K562 (cell line): ENCODE data around the gene RSPH3. TPM values are rescaled to one million over a fixed set of nuclear protein-coding genes. Genes with fewer than 3 reads are reported as not detected.

Source experiments
- CBX5 ChIP-seq: IDR thresholded peaks from 2 replicates; pipeline ENCODE4 v1.6.1; 2014; ENCODE audit warnings: low read depth, borderline replicate concordance
- CBX8 ChIP-seq: fragments of 200-600 bp; sonication (generic); IDR thresholded peaks from 2 replicates; pipeline ENCODE4 v1.6.1; 2012; ENCODE audit warnings: borderline replicate concordance, mixed run types, low read depth, mild to moderate bottlenecking, moderate library complexity, mixed read lengths, low read length, control low read depth, inconsistent platforms; ENCODE audit not compliant: poor library complexity, severe bottlenecking; ENCODE audit errors: extremely low read depth
- HNRNPL ChIP-seq: fragments of 200-400 bp; formaldehyde crosslinking; IDR thresholded peaks from 2 replicates; pipeline ENCODE4 v1.6.1; 2017; ENCODE audit warnings: low read depth, mild to moderate bottlenecking, low read length
- LCOR ChIP-seq: sonication (generic); formaldehyde crosslinking; IDR thresholded peaks from 2 replicates; pipeline ENCODE4 v1.8.0; 2022; ENCODE audit warnings: mild to moderate bottlenecking, missing genetic modification reagents
- MBD1 ChIP-seq: fragments of 250-450 bp; sonication (Bioruptor Pico); IDR thresholded peaks from 2 replicates; pipeline ENCODE4 v1.8.0; 2022; ENCODE audit warnings: inconsistent platforms
- MCM7 ChIP-seq, 2 experiments: fragments of 450-650 bp; IDR thresholded peaks; 2 replicates each; pipeline ENCODE4 v1.6.1; 2016 to 2018
- NCOA1 ChIP-seq: fragments of 450-650 bp; IDR thresholded peaks from 2 replicates; pipeline ENCODE4 v1.6.1; 2016; ENCODE audit warnings: low read depth
- NFRKB ChIP-seq: fragments of 450-650 bp; IDR thresholded peaks from 2 replicates; pipeline ENCODE4 v1.6.1; 2016; ENCODE audit warnings: low read depth
- SIN3B ChIP-seq: fragments of 450-650 bp; IDR thresholded peaks from 2 replicates; pipeline ENCODE4 v1.6.1; 2017; ENCODE audit warnings: low read depth, mild to moderate bottlenecking, moderate library complexity
- SRSF9 ChIP-seq: fragments of 200-400 bp; formaldehyde crosslinking; IDR thresholded peaks from 2 replicates; pipeline ENCODE4 v1.6.1; 2017; ENCODE audit warnings: low read depth, low read length, borderline replicate concordance
- U2AF1 ChIP-seq: fragments of 200-400 bp; formaldehyde crosslinking; optimal IDR thresholded peaks from 2 replicates; pipeline ENCODE3; 2017; ENCODE audit warnings: mild to moderate bottlenecking, low read depth, low read length, moderate library complexity
- ZBTB26 ChIP-seq: fragments of 450-650 bp; formaldehyde crosslinking; IDR thresholded peaks from 2 replicates; pipeline ENCODE4 v1.4.0; 2022; ENCODE audit warnings: missing genetic modification characterization
- ZFP91 ChIP-seq: sonication (generic); formaldehyde crosslinking; IDR thresholded peaks from 2 replicates; pipeline ENCODE4 v1.8.0; 2022; ENCODE audit warnings: mild to moderate bottlenecking, missing genetic modification reagents
- ZMIZ1 ChIP-seq, 2 experiments: fragments of 150-350 bp in 1 of 2; IDR thresholded peaks; 2 replicates each; pipeline ENCODE4 v1.6.1; 2012 to 2016; ENCODE audit warnings: low read depth in 2 of 2, low read length in 2 of 2, mild to moderate bottlenecking in 1 of 2, moderate library complexity in 1 of 2
- ZNF134 ChIP-seq: fragments of 250-450 bp; sonication (Bioruptor Pico); conservative IDR thresholded peaks from 2 replicates; pipeline ENCODE4 v1.4.0; 2020
- ZNF766 ChIP-seq: fragments of 200-800 bp; sonication (Bioruptor generic); conservative IDR thresholded peaks from 2 replicates; pipeline ENCODE4 v1.6.1; 2016; ENCODE audit warnings: missing genetic modification characterization, missing compliant biosample characterization
- polyA plus RNA-seq, 8 experiments: library from polyadenylated mRNA; depleted of rRNA in 4 of 8; stranded (reverse) in 5 of 8; unstranded in 3 of 8; fragments of >200 nt; fragmentation: Nextera tagmentation in 2 of 8; fragmentation: Illumina TruSeq in 1 of 8; extraction: Ambion mirVana in 2 of 8; extraction: Trizol in 1 of 8; gene quantifications; 2 replicates each; pipeline versions ENCODE4 v1.2.1 to v1.2.3, GENCODE V29; 2011 to 2014; ENCODE audit warnings: inconsistent platforms in 1 of 8, missing spikeins in 1 of 8
- total RNA-seq, 7 experiments: library from RNA; depleted of rRNA in 6 of 7; stranded (reverse); fragments of >200 nt in 6 of 7; fragmentation: Illumina TruSeq in 2 of 7; extraction: Trizol in 2 of 7; gene quantifications; 2 replicates each; pipeline versions ENCODE4 v1.2.1 to v1.2.3, GENCODE V29; 2011 to 2021; ENCODE audit warnings: low replicate concordance in 1 of 7
- TF ChIP-seq, protein P1 (sequence below): fragments of 450-650 bp; IDR thresholded peaks from 2 replicates; pipeline ENCODE4 v1.6.1; 2016; ENCODE audit warnings: borderline replicate concordance

Gene RSPH3
- total and polyA plus RNA-seq, 9 of the 15 experiments (the other 6 are each of a cell fraction or from before 2014, with no cell fraction given): 0.52 to 2.9 (median 1.5) TPM

DNA sequence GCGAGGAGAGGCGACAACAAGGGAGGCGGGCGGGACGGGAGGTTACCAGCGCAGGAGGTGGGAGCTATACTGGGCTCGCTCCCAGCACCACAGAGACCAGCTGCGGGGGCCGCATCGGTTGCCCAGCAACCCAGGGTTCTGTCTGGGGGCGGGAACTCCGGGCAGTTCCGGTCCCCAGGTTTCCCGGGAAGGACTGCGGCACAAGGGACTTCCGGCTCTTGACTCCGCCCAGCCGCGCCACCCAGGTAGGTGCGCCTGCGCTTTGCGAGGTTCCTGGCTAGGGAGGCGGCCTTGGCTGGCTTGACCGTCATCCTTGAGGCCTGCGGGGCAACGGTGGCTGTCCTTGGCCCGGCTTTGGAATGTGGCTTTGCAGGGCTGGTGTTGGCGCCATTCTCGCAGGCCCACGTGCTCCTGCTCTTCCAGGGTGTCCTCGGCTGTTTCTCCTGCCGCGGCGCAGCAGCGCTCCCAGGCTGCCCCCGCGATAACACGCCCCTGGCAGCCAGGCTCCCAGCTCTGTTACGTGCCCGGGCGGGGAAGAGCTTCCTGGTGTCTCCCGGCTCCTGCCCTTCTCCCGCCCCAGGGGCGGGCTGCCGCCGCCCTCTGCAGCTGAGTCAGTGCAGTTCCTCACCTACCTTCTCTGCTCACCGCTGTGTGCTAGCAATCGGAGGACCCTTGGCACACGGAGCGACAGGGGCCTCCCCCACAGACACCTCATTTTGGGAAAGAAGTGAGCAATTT, at the start of gene RSPH3 (continued):
- TF ChIP-seq NFRKB: peak; percentile 89
- no peak for TF ChIP-seq ZMIZ1 (IDR thresholded peaks at IDR 0.05; ENCODE audit: low read depth in 2 of 2, low read length in 2 of 2)
- TF ChIP-seq CBX5: 0 out of 2 replicates have a peak, but pooled peaks have one; percentile 52
- peak; percentile 97 for TF ChIP-seq NCOA1
- peak; percentile 88; the same call in 1 of the 2 replicates for TF ChIP-seq LCOR
- no peak for TF ChIP-seq MBD1
- peak; percentile 59 for TF ChIP-seq U2AF1
- TF ChIP-seq ZNF134: no peak; the same call in 1 of the 2 replicates
- TF ChIP-seq SIN3B: peak; percentile 70; the same call in 1 of the 2 replicates
- peak; percentile 75; the same call in 1 of the 2 replicates for TF ChIP-seq ZFP91 (CRISPR knock-in tag)
- no peak for TF ChIP-seq SRSF9
- peak; percentile 78 for TF ChIP-seq ZNF766 (CRISPR knock-in tag)
- TF ChIP-seq ZBTB26 (CRISPR knock-in tag): peak; percentile 81; the same call in 1 of the 2 replicates
- TF ChIP-seq MCM7 (IDR thresholded peaks at IDR 0.05): no peak
- no peak for TF ChIP-seq CBX8
- peak; percentile 96 for TF ChIP-seq HNRNPL
- TF ChIP-seq, protein P1, sequence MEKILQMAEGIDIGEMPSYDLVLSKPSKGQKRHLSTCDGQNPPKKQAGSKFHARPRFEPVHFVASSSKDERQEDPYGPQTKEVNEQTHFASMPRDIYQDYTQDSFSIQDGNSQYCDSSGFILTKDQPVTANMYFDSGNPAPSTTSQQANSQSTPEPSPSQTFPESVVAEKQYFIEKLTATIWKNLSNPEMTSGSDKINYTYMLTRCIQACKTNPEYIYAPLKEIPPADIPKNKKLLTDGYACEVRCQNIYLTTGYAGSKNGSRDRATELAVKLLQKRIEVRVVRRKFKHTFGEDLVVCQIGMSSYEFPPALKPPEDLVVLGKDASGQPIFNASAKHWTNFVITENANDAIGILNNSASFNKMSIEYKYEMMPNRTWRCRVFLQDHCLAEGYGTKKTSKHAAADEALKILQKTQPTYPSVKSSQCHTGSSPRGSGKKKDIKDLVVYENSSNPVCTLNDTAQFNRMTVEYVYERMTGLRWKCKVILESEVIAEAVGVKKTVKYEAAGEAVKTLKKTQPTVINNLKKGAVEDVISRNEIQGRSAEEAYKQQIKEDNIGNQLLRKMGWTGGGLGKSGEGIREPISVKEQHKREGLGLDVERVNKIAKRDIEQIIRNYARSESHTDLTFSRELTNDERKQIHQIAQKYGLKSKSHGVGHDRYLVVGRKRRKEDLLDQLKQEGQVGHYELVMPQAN: peak; percentile 83
